Thoracic aorta (tissue), 2 donors: Measurements from ENCODE around the gene ACADSB. TPM values are rescaled to one million over a fixed set of nuclear protein-coding genes. Genes with fewer than 3 reads are reported as not detected.

Source experiments
- ATAC-seq: fragments of 150-250 bp; one replicate; pipeline ENCODE4 v1.8.0; 2017; ENCODE audit warnings: low read depth; ENCODE audit not compliant: insufficient number of reproducible peaks, low FRiP score
- DNase-seq: peaks from one replicate; pipeline ENCODE4 v3.0.0-alpha.2; 2020; ENCODE audit warnings: low spot score
- H3K27ac ChIP-seq, 2 donors: fragments of 200-600 bp; sonication (generic); 1 replicate in 1 of 2; 2 replicates in 1 of 2; pipeline ENCODE4 v1.5.1; 2016; ENCODE audit warnings: mild to moderate bottlenecking in 2 of 2, moderate library complexity in 2 of 2
- H3K27me3 ChIP-seq: fragments of 200-600 bp; sonication (generic); replicated peaks from 2 replicates; pipeline ENCODE4 v1.6.0; 2016; ENCODE audit warnings: mild to moderate bottlenecking; ENCODE audit not compliant: insufficient read depth
- H3K36me3 ChIP-seq: fragments of 200-600 bp; sonication (generic); one replicate; pipeline ENCODE4 v1.5.1; 2016
- H3K4me1 ChIP-seq, 2 donors: fragments of 200-600 bp; sonication (generic); 1 replicate in 1 of 2; 2 replicates in 1 of 2; pipeline versions ENCODE4 v1.5.1 to v1.6.0; 2016; ENCODE audit warnings: low read depth in 2 of 2, mild to moderate bottlenecking in 1 of 2; ENCODE audit not compliant: control insufficient read depth in 1 of 2
- H3K4me3 ChIP-seq: fragments of 200-600 bp; sonication (generic); 2 replicates; pipeline ENCODE4 v1.5.1; 2016; ENCODE audit warnings: mild to moderate bottlenecking
- H3K9me3 ChIP-seq: fragments of 200-600 bp; sonication (generic); 2 replicates; pipeline ENCODE4 v1.5.1; 2016
- total RNA-seq, 2 donors: library from RNA; depleted of rRNA; stranded (reverse); fragments of >200 nt; gene quantifications; one replicate each; pipeline versions ENCODE4 v1.1.0 to v1.2.3, GENCODE V29; 2016
- TF ChIP-seq, protein P1 (sequence below): fragments of 200-600 bp; sonication (generic); IDR thresholded peaks from one replicate; pipeline ENCODE4 v1.5.1; 2019; ENCODE audit warnings: antibody characterized with exemption

Gene ACADSB
- total RNA-seq, 2 donors from 2014 or later = 11.8 to 14.7 TPM

- Histone ChIP-seq H3K36me3 (no peaks in the 10 kb centered on the region), H3K27ac (no peak overlapping the region), H3K9me3 (no peaks in the 10 kb centered on the region), H3K27me3 (no peaks in the 10 kb centered on the region), H3K4me3 (no peak overlapping the region), H3K4me1 (no peaks in the 10 kb centered on the region)
- ATAC-seq (no peak), DNase-seq (no peak)
- TF ChIP-seq, protein P1, sequence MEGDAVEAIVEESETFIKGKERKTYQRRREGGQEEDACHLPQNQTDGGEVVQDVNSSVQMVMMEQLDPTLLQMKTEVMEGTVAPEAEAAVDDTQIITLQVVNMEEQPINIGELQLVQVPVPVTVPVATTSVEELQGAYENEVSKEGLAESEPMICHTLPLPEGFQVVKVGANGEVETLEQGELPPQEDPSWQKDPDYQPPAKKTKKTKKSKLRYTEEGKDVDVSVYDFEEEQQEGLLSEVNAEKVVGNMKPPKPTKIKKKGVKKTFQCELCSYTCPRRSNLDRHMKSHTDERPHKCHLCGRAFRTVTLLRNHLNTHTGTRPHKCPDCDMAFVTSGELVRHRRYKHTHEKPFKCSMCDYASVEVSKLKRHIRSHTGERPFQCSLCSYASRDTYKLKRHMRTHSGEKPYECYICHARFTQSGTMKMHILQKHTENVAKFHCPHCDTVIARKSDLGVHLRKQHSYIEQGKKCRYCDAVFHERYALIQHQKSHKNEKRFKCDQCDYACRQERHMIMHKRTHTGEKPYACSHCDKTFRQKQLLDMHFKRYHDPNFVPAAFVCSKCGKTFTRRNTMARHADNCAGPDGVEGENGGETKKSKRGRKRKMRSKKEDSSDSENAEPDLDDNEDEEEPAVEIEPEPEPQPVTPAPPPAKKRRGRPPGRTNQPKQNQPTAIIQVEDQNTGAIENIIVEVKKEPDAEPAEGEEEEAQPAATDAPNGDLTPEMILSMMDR = no peak
These were observed 17.5 kb downstream of the ACADSB start for GRCh38 chr10:123026302-123026701.

DNA sequence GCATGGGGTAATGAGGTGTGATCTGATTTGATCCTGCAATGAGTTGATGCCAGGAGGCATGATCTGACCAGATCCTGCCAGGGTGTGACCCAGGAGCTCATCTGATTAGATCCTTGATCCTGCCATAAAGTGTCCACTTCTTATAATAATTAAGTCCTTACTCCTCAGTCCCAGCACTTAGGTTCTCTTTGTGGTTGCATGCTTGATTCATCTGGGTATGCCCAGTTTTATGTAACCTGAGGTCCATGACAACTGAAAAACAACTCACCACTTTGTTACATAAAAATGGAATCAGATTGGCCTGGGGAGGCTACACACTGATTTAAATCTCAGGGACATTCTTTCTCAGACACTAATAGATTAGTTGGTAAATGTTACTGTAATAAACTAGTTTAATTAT, 19.1 kb downstream of the ACADSB start:
- Histone ChIP-seq H3K4me3 (no peak overlapping the region), H3K4me1 (no peaks in the 10 kb centered on the region), H3K36me3 (no peaks in the 10 kb centered on the region), H3K27ac (no peak overlapping the region), H3K27me3 (no peaks in the 10 kb centered on the region), H3K9me3 (no peaks in the 10 kb centered on the region)
- TF ChIP-seq, protein P1 = no peak
- ATAC-seq (no peak), DNase-seq (no peak)

DNA sequence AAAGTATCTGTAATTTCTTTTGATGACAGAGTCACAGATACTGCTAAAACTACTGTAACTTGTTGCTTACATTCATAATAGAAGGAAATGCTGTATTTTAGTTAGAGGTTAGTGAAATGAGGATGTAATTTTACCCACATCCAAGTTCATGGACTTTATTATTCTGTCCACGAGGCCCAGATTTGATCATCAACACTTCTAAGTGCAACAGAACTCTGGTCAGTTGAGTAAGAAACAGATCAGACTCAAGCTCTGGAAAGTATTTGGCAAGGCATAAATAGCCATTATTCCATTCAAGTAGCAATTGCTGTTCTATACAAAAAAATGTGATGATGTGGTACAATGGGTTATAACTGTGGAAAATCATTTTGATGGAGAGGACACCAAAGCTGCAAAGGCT, 22.3 kb downstream of the ACADSB start:
- no peak for ATAC-seq

GRCh38 chr10:123034332-123034731, 25.5 kb downstream of the ACADSB start:
- H3K27me3 ChIP-seq = no peaks in the 10 kb centered on the region
- H3K4me1 ChIP-seq = no peaks in the 10 kb centered on the region
- TF ChIP-seq, protein P1 = no peak
- H3K27ac ChIP-seq = no peak overlapping the region
- no peaks in the 10 kb centered on the region for H3K9me3 ChIP-seq
- ATAC-seq = no peak
- DNase-seq = no peak
- H3K36me3 ChIP-seq = peaks cover 14% of the 10 kb centered on the region
- H3K4me3 ChIP-seq = no peak overlapping the region

More for the DNA sequence above, 22.3 kb downstream of the ACADSB start:
- Histone ChIP-seq H3K27ac (no peak overlapping the region), H3K27me3 (no peaks in the 10 kb centered on the region), H3K4me3 (no peak overlapping the region), H3K4me1 (no peaks in the 10 kb centered on the region), H3K9me3 (no peaks in the 10 kb centered on the region), H3K36me3 (peaks cover 4% of the 10 kb centered on the region)
- TF ChIP-seq, protein P1 = no peak
- DNase-seq = no peak

DNA sequence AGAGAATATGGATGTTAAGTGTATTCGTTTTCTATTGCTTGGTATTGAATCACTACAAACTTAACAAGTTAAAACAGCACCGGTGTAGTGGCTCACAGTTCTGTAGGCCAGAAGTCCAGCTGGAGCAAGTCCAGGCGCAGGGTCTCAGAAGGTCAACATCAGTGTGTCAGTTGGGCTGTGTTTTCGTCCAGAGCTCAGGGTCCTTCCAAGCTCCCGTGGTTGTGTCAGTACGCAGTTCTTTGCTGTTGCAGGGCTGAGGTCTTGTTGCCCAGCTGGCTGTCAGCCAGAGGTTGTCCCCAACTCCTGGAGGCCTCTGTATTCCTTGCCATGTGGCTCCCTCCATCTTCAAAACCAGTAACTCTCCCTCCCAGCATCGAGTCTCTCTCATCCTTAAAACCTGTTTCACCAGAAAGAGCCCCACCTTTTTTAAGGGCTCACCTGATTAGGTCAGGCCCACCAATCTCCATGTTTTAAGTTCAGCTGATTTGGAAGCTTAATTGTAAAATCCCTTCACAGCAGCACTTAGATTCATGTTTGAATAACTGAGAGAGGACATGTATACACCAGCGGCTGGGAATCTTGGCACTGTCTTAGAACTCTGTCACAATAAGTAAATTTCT, 26.8 kb downstream of the ACADSB start:
- H3K4me1 ChIP-seq = no peaks in the 10 kb centered on the region
- DNase-seq = no peak
- H3K9me3 ChIP-seq = no peaks in the 10 kb centered on the region
- no peak overlapping the region for H3K4me3 ChIP-seq
- no peak overlapping the region for H3K27ac ChIP-seq
- H3K27me3 ChIP-seq = no peaks in the 10 kb centered on the region
- peaks cover 17% of the 10 kb centered on the region for H3K36me3 ChIP-seq
- ATAC-seq = no peak
- TF ChIP-seq, protein P1 = no peak
